Left cardiac atrium (tissue), 4 donors: ENCODE data around the gene GPR180. TPM values are rescaled to one million over a fixed set of nuclear protein-coding genes. Genes with fewer than 3 reads are reported as not detected.

ENCODE experiments used
- ATAC-seq, 2 donors: fragments of 200-7000 bp; cut with Tn5 transposase; one replicate each; pipeline ENCODE4 v1.9.1; 2020; ENCODE audit warnings: mild to moderate bottlenecking in 2 of 2, moderate library complexity in 2 of 2
- DNase-seq: peaks from one replicate; pipeline ENCODE4 v3.0.0-alpha.2; 2020
- intact Hi-C, 2 donors: fragments of 100-400 bp; cut with DNase I; formaldehyde crosslinking; loops; one replicate each; pipeline versions ENCODE4 v1.14.1 to v1.15.1; 2022 to 2023
- total RNA-seq, 2 donors: library from RNA; stranded (reverse); fragmentation: NEBNext Ultra II Directional; extraction: Animal tissue kit (Norgen Biotek cat#: 25700); gene quantifications; one replicate each; pipeline ENCODE4 v1.2.1, GENCODE V29; 2021
- donor health status: DM: no; HTN: yes; CAD: no.
- donor health status: DM: no; HTN: yes; CAD: no; lungs with severe emphysema.
- donor health status: DM: yes; HTN: yes; CAD: no.
- donor health status: Dilated cardiomyopathy.

GPR180 gene
- total RNA-seq, 2 donors from 2014 or later, result 4.9 TPM

GRCh38 chr13:94674609-94675348, 73.1 kb downstream of the GPR180 start:
- peak; percentile 43 for DNase-seq
- intact Hi-C loops, result no loop called here
- no peak for ATAC-seq

- intact Hi-C loops, result no loop called here
- ATAC-seq (no peak), DNase-seq (no peak)
Measured at GRCh38 chr13:94677799-94678198, 76.1 kb downstream of the GPR180 start.

- no peak for ATAC-seq
- intact Hi-C loops, result no loop called here
Measured at GRCh38 chr13:94678845-94679244, 77.2 kb downstream of the GPR180 start.

GRCh38 chr13:94679614-94680013, 78.0 kb downstream of the GPR180 start:
- intact Hi-C loops, result no loop called here
- no peak for ATAC-seq
- DNase-seq, result no peak

More at GRCh38 chr13:94678845-94679244, 77.2 kb downstream of the GPR180 start:
- no peak for DNase-seq

- no peak for ATAC-seq
- intact Hi-C loops, result no loop called here
- no peak for DNase-seq
Measured at GRCh38 chr13:94682229-94682628, 80.6 kb downstream of the GPR180 start.

GRCh38 chr13:94683409-94683808, 81.8 kb downstream of the GPR180 start:
- no peak for ATAC-seq
- no peak for DNase-seq
- intact Hi-C loops, result no loop called here

Other genes starting within 250 kb of the GPR180 start
- under 1 TPM; 0.09 to 0.26 TPM for gene DCT, start 122.2 kb upstream of the GPR180 start, total RNA-seq
- gene TGDS, start 5.7 kb upstream of the GPR180 start, total RNA-seq, result 1 to 10 TPM; 4.8 to 6.0 TPM
- gene SOX21, start 110.7 kb downstream of the GPR180 start, total RNA-seq, result not detected